GM18505 (cell line): ENCODE data around the gene SLC9A9.

Experiments
- ATAC-seq: cut with Tn5 transposase; IDR thresholded peaks from one replicate; pipeline ENCODE4 v1.9.1; 2021; ENCODE audit not compliant: unreplicated experiment
- POLR2A ChIP-seq: IDR thresholded peaks from 4 replicates; pipeline ENCODE4 v1.6.1; 2011; ENCODE audit warnings: borderline replicate concordance; ENCODE audit not compliant: insufficient read depth, insufficient read length; ENCODE audit errors: extremely low read depth

The SLC9A9 gene

DNA sequence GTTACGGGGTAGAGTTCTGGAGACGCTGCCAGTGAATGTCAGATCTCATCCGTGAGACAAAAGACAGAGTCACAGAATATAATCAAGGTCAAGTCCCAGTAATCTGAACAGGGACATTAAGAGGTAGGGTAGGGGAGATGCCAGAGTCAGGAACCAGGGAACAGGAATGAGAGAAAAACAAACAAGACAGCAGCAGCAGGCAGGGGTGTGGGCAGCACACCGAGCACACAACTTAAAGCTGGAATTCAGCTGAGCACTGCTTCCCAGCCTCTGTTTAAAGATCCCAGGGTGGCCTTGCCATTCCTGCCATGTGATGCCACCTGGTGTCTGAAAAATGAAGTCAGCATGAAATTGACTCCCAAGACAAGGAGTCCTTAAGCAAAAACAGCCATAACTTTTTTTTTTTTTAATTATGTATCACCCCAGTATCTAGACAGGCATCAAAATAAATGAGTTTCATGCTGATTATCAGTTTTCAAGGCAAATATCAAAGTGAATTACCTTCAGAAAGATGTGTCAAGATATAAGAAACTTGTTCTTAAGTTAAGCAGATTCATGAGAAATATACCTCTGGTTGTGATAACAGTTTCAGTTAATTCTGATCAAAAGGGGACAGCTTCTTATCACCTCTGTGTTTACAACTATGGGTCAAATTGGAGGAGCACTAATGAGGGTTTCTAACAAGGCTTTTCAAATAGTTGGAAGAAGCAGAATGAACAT is 203.7 kb downstream of the SLC9A9 start:
- no peak for TF ChIP-seq POLR2A
- ATAC-seq, result no peak

DNA sequence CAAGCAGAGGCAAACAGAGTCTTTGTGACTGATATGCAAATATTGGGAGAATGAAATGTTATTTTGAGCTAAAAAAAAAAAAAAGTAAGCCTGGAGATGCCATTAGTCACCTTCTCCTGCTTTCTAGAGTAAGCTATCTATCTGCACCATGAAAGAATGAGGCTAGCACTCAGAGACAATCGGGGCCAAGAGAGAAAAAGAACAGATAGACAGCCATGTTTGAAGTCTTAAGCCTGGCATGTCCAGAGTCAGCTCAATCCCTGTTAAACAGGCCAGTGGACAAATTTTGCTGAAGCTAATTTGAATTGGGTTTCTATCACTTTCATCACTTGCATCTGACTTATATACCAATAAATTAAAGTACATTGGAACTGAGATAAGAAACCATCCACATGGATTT is 204.4 kb downstream of the SLC9A9 start:
- no peak for ATAC-seq
- no peak for TF ChIP-seq POLR2A

DNA sequence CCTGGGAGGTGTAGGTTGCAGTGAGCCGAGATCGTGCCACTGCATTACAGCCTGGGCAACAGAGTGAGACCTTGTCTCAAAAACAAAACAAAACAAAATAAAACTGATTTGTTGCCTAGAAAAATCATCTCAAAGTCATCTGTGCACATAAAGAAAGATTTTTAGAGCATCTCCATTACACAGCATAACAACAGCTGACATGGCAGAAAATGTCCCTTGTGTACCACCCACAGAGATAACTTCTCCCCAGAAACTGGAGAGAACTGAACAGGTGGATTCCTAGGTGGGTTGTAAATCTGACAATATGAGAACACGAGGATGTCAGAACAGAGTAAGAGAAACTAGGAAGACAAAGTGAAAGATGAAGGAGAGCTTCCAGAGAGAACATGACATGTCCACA is 207.5 kb downstream of the SLC9A9 start:
- ATAC-seq, result no peak
- no peak for TF ChIP-seq POLR2A

DNA sequence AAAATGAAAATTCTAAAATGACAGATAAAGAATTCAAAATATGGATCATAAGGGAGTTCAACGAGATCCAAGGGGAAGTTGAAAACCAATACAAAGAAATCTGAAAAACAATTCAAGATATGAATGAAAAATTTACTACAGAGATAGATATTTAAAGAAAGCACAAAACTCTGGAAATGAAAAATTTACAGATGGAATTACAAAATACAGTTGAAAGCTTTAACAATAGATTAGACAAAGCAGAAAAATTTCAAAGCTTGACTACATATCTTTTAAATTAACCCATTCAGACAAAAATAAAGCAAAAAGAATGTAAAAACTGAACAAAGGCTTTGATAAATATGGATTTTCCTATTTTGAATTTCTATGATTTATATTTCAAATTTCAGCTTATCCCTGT is 211.1 kb downstream of the SLC9A9 start:
- TF ChIP-seq POLR2A, result no peak
- ATAC-seq, result no peak

GRCh38 chr3:143634991-143635390 is 213.3 kb downstream of the SLC9A9 start:
- no peak for ATAC-seq
- TF ChIP-seq POLR2A, result no peak

GRCh38 chr3:143634427-143634826 is 213.8 kb downstream of the SLC9A9 start:
- ATAC-seq, result no peak
- TF ChIP-seq POLR2A, result no peak

- TF ChIP-seq POLR2A, result no peak
- no peak for ATAC-seq
Observed at GRCh38 chr3:143633816-143634215, 214.5 kb downstream of the SLC9A9 start.

GRCh38 chr3:143629726-143630125 is 218.5 kb downstream of the SLC9A9 start:
- no peak for ATAC-seq

DNA sequence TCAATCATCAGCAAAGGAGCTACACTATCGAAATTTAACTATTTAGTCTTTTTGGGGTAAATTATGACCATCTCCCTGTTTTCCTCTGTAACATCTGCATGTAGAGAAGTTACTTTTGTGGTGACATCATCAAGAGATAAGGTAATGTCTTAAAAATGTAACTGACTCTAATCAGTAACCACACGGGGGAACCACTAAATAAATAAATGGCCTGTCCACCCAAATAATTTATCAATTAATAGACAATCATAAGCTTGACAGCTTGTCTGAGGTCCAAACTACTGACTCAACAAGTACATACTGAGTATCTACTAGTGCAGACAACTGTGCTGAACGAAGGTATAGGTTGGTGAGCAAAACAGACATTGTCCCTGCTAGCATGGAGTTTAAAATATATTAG is 219.3 kb downstream of the SLC9A9 start:
- TF ChIP-seq POLR2A, result no peak
- no peak for ATAC-seq

More at GRCh38 chr3:143629726-143630125, 218.5 kb downstream of the SLC9A9 start:
- TF ChIP-seq POLR2A, result no peak

DNA sequence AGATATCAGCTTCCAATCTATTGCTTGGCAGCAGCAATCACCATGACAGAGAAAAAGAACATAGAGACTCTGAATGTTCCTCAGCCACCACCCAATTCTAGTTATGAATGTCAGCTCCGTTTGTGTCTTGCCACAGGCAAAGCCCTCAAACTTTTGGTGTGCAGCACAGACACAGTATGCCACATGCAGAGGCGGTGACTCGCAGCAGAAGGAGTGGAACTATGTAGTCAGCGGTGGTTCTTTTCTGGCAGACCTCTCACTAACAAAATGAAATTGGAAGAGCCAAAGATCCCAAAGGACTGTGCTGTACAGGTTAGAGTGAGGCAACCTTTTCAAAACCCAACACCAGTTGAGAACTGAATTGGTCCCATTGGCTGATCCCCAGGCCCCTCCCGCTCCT is 220.9 kb downstream of the SLC9A9 start:
- TF ChIP-seq POLR2A, result no peak
- no peak for ATAC-seq

- no peak for ATAC-seq
- TF ChIP-seq POLR2A, result no peak
Observed at GRCh38 chr3:143619231-143619630, 229.0 kb downstream of the SLC9A9 start.

DNA sequence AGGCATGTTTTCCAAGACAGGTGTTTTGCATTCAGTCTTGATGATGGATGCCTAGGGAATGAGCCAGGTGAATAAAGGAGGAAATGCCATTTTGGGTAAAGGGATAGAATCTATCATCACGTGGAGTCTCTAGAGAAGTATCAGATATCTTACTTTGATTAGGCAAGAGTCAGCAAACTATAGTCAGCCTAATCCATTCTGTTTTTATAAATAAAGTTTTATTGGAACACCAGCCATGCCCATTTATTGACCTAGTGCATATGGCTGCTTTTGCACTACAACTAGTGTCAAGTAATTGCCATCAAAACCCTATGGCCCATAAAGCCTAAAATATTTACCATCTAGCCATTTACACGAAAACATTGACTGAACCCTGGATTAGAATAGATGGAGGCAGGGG is 231.2 kb downstream of the SLC9A9 start:
- ATAC-seq, result no peak
- TF ChIP-seq POLR2A, result no peak

GRCh38 chr3:143613226-143613625 is 235.0 kb downstream of the SLC9A9 start:
- TF ChIP-seq POLR2A, result no peak

GRCh38 chr3:143612541-143612940 is 235.7 kb downstream of the SLC9A9 start:
- TF ChIP-seq POLR2A, result no peak
- ATAC-seq, result no peak

More at GRCh38 chr3:143613226-143613625, 235.0 kb downstream of the SLC9A9 start:
- no peak for ATAC-seq

- no peak for ATAC-seq
- no peak for TF ChIP-seq POLR2A
Observed at GRCh38 chr3:143608966-143609365, 239.3 kb downstream of the SLC9A9 start.
